GM19239 (cell line): Measurements from ENCODE around the gene KLHL3.

Experiments
- DNase-seq: peaks from one replicate; pipeline ENCODE4 v3.0.0; 2011; ENCODE audit warnings: low spot score; ENCODE audit not compliant: insufficient read length
- FAIRE-seq: peaks from 2 replicates; lab custom pipeline; 2011; peaks lifted over from hg19 to GRCh38; lab: Jason Lieb, UNC

The KLHL3 gene

DNA sequence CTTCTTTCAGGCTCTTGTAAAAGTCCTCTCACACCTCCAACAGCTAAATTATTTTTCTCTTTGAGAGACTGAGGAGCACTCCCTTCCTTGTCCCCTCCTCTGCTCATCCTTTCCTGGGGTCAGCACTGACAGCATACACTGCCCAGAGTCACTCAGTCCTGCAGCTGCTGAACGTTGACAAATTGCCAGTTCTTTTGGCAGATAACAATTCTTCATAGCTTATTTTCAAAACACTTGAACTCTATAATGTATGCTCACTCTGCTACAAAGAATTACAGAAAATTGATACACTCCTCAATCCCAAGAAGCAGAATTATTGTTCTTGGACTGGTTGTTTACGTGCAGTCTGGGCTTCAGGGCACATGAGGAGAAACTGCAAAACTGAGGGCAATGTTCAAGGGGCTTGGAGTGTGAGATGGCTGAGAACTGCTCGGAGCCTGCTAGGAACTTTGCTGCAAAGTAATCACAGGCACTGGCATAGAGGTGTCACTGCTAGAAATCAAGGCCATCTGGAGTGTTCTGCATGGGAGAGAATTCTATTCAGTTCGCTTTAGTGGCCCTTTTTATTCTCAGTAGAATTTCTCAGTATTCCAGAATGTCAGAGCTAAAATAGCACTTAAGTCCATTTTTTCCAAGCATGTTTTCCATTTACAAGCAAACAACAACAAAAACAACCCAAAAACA is 140.4 kb downstream of the KLHL3 start:
- FAIRE-seq, result no peak
- no peak for DNase-seq

DNA sequence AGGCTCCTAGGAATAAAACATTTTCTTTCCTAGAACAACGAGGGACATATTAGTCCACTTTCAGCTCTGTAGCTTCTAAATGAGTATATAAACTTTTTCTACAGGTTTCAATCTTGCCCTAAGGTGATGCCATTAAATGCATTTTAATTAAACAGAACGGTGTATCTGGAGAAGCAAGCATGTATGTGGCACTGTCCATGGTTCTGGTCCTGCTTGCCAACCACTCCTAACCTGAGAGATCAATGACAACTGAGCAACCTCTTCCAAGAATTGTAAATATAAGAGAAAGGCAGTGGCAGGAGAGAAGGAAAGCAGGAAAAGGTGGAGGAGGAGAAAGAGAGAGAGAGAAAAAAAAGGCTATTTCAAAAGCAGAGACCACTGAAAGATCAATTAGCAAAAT is 141.2 kb downstream of the KLHL3 start:
- DNase-seq (no peak), FAIRE-seq (no peak)

DNA sequence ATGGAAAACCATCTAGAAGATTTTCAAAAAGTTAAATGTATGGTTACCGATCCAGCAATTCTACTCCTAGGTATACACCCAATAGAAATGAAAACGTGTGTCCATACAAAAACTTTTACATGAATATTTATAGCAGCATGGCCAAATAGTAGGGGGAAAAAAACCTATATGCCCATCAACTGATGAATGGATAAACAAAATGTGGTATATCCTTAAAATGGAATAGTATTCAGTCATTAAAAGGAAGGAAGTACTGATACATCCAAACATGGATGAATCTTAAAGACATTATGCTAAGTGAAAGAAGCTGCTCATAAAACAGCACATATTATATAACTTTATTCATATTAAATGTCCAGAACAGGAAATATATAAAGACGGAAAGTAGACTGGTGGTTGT is 143.6 kb downstream of the KLHL3 start:
- FAIRE-seq (no peak), DNase-seq (no peak)

DNA sequence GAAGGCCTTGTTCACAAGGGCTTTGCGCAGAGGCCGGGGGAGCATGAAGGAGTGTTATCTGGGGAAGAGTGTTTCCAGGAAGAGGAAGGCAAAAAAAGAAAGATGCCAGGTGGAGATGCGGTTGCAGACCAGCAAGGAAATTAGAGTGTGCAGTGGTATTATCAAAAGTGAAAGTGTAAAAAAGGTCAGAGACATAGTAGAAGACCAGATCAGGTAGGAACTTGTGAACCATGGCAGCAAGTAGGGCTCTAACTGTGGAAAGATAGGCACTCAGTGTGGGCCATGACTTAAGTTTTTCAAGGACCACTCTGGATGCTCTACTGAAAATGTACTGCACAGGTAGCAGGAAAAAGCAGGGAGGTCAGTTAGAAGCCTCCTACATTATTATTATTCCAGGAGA is 146.7 kb downstream of the KLHL3 start:
- FAIRE-seq, result no peak

DNA sequence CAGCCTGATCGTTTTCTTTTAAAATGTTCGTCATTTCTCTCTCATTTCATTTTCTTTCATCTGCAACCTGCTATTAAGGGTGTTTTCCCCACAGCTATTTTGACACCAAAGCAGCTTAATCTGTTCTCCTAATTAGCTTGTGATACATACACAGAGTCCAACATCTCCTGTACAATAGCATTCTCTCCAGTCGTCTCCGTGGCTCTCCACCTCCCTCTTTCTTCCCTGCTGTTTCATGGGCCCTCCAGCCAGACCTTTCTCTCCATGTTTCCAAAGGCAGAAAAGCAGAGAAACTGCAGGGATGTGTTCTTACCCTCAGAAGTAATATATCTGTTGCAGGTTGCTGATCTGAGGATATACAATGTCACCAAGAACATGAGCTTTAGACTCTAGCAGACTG is 148.0 kb downstream of the KLHL3 start:
- FAIRE-seq (no peak), DNase-seq (no peak)

More for the DNA sequence above, 146.7 kb downstream of the KLHL3 start:
- no peak for DNase-seq

DNA sequence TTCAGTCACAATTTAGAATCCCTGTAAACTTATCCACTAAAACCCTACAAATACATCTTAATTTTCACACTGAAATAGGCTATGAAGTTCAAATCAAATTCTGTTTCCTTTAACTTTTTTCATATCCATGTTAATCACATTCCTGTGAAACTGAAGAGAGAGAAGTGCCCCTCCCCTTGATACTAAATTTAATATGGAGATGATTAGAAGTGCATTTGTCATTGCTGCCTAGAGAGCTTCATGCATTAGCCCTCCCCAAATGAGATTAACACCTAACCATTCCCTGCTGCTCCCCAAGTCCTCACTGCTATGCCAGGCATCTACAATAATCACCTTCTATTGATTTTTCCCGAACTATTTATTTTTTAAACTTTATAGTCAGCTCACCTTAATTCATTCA is 151.6 kb downstream of the KLHL3 start:
- FAIRE-seq (no peak), DNase-seq (no peak)

DNA sequence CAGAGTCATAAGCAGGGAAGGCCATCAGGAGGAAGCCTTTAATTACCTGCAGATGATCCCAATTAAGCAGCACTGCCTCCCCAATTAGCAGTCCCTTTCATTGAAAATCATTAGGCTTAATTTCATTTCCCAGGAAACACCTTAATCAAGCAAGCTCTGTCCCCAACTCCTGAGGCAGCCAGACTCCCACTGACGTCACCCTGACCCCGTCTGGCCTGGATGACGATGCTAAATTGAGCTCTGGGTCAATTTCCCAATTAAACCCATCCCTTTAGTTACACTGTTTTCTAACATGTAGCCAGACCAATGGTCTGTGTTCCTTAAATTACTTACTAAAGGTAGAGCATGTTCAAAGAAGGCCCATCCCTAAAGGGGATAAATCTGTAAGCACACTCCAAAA is 152.8 kb downstream of the KLHL3 start:
- DNase-seq (no peak), FAIRE-seq (no peak)

DNA sequence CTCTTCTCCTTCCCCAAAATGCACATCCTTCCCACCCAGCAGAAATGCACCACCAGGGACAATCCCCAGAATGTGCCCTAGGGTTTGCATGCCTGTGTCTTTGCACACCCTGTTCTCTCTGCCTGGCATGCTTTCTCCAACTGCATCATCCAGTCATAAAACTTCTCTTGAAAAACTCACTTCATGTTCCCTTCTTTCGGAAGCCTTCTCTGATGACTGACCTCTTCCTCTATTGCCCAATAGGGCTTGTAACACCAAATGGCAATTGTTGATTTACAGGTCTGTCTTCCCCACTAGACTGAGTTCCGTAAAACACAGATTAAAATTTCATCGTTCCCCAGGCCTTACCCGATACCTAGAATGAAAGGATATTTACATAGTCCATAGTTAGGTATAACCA is 153.7 kb downstream of the KLHL3 start:
- FAIRE-seq, result no peak
- no peak for DNase-seq

DNA sequence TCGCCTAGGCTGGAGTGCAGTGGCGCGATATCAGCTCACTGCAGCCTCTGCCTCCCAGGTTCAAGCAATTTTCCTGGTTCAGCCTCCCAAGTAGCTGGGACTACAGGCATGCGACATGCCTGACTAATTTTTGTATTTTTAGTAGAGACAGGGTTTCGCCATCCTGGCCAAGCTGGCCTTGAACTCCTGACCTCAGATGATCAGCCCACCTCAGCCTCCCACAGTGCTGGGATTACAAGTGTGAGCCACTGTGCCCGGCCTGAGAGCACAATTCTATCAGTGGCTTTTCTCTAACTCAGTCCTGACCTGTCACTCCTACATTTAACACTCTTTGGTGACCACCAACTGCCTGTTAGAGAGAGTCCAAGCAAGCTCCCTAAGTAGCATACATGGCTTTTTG is 154.1 kb downstream of the KLHL3 start:
- FAIRE-seq (no peak), DNase-seq (no peak)

DNA sequence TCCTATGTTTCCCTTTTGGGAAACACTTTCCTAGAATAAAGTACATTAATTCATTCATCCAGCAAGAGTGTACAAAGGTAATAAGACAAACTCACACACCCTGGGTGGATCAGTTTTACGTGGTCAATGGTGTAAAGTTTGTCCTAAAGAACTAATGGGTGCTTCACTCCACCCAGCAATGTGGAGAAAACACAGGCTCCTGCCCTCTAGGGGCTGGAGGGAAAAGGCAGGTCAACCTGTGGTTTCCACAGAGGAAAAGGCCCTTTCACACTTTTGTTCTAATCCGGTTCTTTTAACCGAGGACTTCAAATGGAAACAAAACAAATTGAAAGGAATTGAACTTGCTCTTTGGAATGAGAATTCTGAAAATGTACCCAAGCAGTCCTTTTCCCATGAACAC is 155.9 kb downstream of the KLHL3 start:
- FAIRE-seq, result no peak
- DNase-seq, result no peak

DNA sequence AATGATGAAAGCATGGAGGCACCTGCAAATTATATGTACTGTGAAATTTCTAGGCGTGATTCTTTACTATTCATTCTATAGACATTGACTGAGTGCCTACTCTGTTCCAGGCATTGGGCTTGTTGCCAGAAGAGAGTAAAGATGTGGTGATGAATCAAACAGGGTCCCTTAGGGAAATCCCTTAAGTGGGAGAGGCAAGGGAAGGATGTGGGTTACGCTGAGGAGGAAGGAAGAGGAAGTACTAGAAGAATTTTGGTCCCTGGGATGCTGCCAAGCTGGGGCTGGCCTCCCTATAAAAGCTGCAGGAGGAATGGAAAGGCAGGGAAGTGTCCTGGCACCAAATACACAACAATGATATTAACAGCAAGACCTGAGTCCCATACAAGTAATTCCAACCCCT is 160.0 kb downstream of the KLHL3 start:
- DNase-seq (no peak), FAIRE-seq (no peak)

DNA sequence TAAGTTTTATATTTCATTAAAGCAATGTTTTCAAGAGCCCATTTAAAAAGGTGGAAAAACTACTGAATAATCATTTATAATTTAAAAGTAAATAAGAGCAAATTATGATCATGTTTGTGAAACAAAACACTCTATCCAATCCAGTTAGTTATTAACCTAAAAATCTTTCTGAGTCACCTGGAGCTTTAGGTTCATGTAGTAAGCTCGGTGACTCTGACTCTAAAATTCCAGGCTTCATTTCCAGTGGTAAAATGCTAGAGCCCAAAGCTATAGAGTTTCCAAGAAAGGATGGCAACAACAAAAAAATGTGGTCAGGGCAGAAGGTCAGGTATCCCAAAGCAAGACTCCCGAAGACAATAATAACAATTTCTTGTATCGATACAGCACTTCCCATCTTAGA is 160.7 kb downstream of the KLHL3 start:
- FAIRE-seq (no peak), DNase-seq (no peak)

DNA sequence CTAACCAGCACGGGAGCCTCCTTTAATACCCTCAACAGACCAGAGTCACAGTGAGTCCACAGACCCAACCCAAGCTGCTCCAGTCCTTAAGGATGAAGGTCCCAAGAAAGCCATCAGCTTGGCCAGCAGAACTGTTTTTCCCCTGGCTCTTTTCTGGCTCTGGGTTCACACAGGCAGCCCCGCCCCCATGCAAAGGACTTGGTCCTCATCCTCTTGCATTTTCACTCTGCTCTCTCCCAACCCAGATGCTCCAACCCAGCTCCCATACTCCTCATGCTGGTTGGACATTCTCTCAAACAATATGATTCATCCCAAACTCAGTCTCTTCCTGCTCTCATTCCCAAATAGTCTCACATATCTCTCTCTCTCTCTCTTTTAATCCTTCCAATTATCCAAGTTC is 162.5 kb downstream of the KLHL3 start:
- FAIRE-seq, result no peak

DNA sequence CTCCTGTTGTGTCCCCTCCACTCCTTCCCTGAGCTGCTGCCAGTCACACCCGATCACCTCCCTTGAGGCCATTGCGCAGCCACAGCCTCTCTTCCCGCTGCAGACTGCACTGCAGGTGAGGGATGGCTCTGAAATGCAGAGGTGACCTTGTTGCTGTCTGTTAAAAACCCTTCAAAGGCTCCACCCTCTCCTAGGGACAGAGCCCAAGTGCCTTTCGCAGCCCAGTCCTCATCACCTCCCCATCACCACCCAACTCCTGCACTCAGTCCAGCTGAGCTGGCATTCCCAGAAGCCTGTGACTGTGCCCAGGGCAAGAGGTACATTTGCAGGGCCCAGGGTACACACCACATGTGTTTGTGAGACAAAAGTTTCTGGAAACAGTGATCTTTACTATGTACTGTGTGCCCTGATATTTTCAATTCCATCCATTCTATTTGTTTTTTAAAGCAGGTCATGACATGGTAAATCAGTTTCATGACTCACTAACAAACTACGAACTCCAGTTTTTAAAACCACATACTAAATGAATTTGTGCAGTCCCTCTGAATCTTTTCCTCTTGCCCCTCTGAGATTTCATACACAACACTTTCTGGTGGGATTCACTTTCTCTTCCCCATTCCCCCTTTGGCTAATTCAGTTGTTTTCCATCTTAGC is 163.7 kb downstream of the KLHL3 start:
- FAIRE-seq, result no peak
- no peak for DNase-seq

More for the DNA sequence above, 162.5 kb downstream of the KLHL3 start:
- no peak for DNase-seq

DNA sequence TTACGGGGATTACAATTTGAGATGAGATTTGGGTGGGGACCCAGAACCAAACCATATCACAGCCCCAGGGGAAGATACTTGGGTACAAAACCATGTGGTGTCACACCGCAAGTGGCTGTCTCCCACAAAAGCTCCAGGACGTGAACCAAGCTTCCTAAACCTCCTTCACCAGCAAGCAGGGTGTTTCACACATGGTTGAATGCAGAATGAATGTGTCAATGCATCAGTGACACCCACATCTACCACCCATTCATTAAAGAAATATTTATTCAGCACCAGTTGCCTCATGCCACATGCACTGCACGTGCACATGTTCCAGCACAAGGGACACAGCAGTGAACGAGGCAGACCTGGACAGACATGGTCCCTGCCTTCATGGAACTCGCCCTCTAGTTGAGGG is 165.8 kb downstream of the KLHL3 start:
- FAIRE-seq (no peak), DNase-seq (no peak)
